K562 (cell line): ENCODE results near the gene COG7. TPM values are rescaled to one million over a fixed set of nuclear protein-coding genes. Genes with fewer than 3 reads are reported as not detected.

ENCODE experiments used
- ATAC-seq: fragments of 200-7000 bp; cut with Tn5 transposase; 3 replicates; pipeline ENCODE4 v1.9.1; 2020; ENCODE audit warnings: moderate library complexity
- BruUV-seq: library from RNA; stranded (reverse); fragments of 400-500 nt; replicated peaks from 2 replicates; lab custom pipeline; 2021; lab: Mats Ljungman, UMichigan
- CTCF ChIA-PET: fragments of 300-600 bp; formaldehyde crosslinking; extraction: SDS; loops from one replicate; lab custom pipeline; 2021; ENCODE audit warnings: low intra/inter-chr PET ratio; lab: Yijun Ruan, JAX
- POLR2A ChIA-PET: fragments of 300-600, 350-650 bp; sonication (Branson Sonifier 250); formaldehyde crosslinking; extraction: SDS; loops from one replicate; lab custom pipeline; 2021; ENCODE audit warnings: antibody characterized with exemption, inconsistent platforms; lab: Yijun Ruan, JAX
- DNase-seq, 4 experiments: peaks; one replicate each; pipeline versions ENCODE4 v3.0.0 to v3.0.0-alpha.2; 2011 to 2018; ENCODE audit warnings: low spot score in 3 of 4, mixed read lengths in 3 of 4; ENCODE audit errors: extremely low read depth in 1 of 4
- FAIRE-seq: peaks from 2 replicates; lab custom pipeline; 2011; peaks lifted over from hg19 to GRCh38; lab: Jason Lieb, UNC
- H2AFZ ChIP-seq: 2 replicates; pipeline ENCODE4 v1.6.0; 2011; ENCODE audit warnings: low read depth, low read length, control low read depth, inconsistent platforms
- H3K27ac ChIP-seq: fragments of 200-600 bp; 3 replicates; pipeline ENCODE4 v1.8.0; 2011; ENCODE audit warnings: low read depth, mild to moderate bottlenecking, control low read depth, inconsistent platforms, low read length, moderate library complexity, mixed read lengths; ENCODE audit errors: extremely low read depth
- H3K27me3 ChIP-seq, 2 experiments: fragments of 300-600 bp in 1 of 2; 2 replicates in 1 of 2; 3 replicates in 1 of 2; pipeline versions ENCODE4 v1.6.0 to v1.8.0; 2011; ENCODE audit warnings: inconsistent platforms in 2 of 2, low read length in 2 of 2, mild to moderate bottlenecking in 1 of 2, mixed read lengths in 1 of 2, moderate library complexity in 1 of 2; ENCODE audit not compliant: control insufficient read depth in 2 of 2, insufficient read depth in 2 of 2
- H3K36me3 ChIP-seq: fragments of 300-600 bp; 3 replicates; pipeline ENCODE4 v1.8.0; 2011; ENCODE audit warnings: mild to moderate bottlenecking, low read length, inconsistent platforms; ENCODE audit not compliant: control insufficient read depth, insufficient read depth
- H3K4me1 ChIP-seq, 2 experiments: fragments of 200-600 bp in 1 of 2; replicated peaks in 1 of 2; 2 replicates in 1 of 2; 3 replicates in 1 of 2; pipeline versions ENCODE4 v1.5.1 to v1.8.0; 2011; ENCODE audit warnings: inconsistent platforms in 2 of 2, low read length in 2 of 2, mild to moderate bottlenecking in 1 of 2, mixed read lengths in 1 of 2, moderate library complexity in 1 of 2; ENCODE audit not compliant: control insufficient read depth in 2 of 2, insufficient read depth in 2 of 2
- H3K4me2 ChIP-seq: 2 replicates; pipeline ENCODE4 v1.6.1; 2011; ENCODE audit warnings: low read length, control low read depth, inconsistent platforms, mixed read lengths; ENCODE audit not compliant: insufficient read depth
- H3K4me3 ChIP-seq: fragments of 200-600 bp; sonication (generic), shearing (Covaris generic); 2 replicates; pipeline ENCODE4 v1.5.1; 2016; ENCODE audit warnings: control low read depth, inconsistent platforms
- H3K79me2 ChIP-seq: fragments of 200-600 bp; 3 replicates; pipeline ENCODE4 v1.8.0; 2011; ENCODE audit warnings: low read length, inconsistent platforms; ENCODE audit not compliant: control insufficient read depth, insufficient read depth
- H3K9ac ChIP-seq, 2 experiments: 2 replicates each; pipeline versions ENCODE4 v1.6.0 to v1.6.1; 2011; ENCODE audit warnings: low read depth in 2 of 2, low read length in 2 of 2, control low read depth in 1 of 2, inconsistent platforms in 1 of 2, mild to moderate bottlenecking in 1 of 2, mixed read lengths in 1 of 2; ENCODE audit not compliant: insufficient read depth in 1 of 2
- H3K9me1 ChIP-seq: one replicate; pipeline ENCODE4 v1.6.0; 2011; ENCODE audit warnings: inconsistent platforms, mild to moderate bottlenecking, low read length, moderate library complexity; ENCODE audit not compliant: control insufficient read depth, insufficient read depth
- H3K9me3 ChIP-seq: replicated peaks from 2 replicates; pipeline ENCODE4 v1.5.1; 2011; ENCODE audit warnings: low read depth, low read length, inconsistent platforms; ENCODE audit not compliant: control insufficient read depth, insufficient read depth
- H4K20me1 ChIP-seq: replicated peaks from 2 replicates; pipeline ENCODE4 v1.6.1; 2011; ENCODE audit warnings: low read length, inconsistent platforms, mixed read lengths; ENCODE audit not compliant: control insufficient read depth, insufficient read depth
- BDP1 ChIP-seq: IDR thresholded peaks from 3 replicates; pipeline ENCODE4 v1.6.1; 2011; ENCODE audit not compliant: insufficient read length, insufficient read depth
- CEBPB ChIP-seq: fragments of 450-650 bp; IDR thresholded peaks from 2 replicates; pipeline ENCODE4 v1.6.1; 2016; ENCODE audit warnings: missing genetic modification characterization, missing compliant biosample characterization
- CTCF ChIP-seq, 3 experiments: IDR thresholded peaks in 2 of 3; conservative IDR thresholded peaks in 1 of 3; 2 replicates each; pipeline ENCODE4 v1.5.1; 2011 to 2012; ENCODE audit warnings: low read length in 3 of 3, mild to moderate bottlenecking in 3 of 3, control low read depth in 2 of 3, improper control_type of control experiment in 1 of 3, inconsistent platforms in 1 of 3, low read depth in 1 of 3, mixed read lengths in 1 of 3, moderate library complexity in 1 of 3; ENCODE audit not compliant: insufficient read depth in 2 of 3
- ELF4 ChIP-seq: fragments of 450-650 bp; formaldehyde crosslinking; IDR thresholded peaks from 2 replicates; pipeline ENCODE4 v1.4.0; 2022; ENCODE audit warnings: missing genetic modification characterization
- HBP1 ChIP-seq: fragments of 450-650 bp; formaldehyde crosslinking; IDR thresholded peaks from 2 replicates; pipeline ENCODE4 v1.4.0; 2022; ENCODE audit warnings: missing genetic modification characterization
- HINFP ChIP-seq: fragments of 450-650 bp; conservative IDR thresholded peaks from 2 replicates; pipeline ENCODE4 v1.6.1; 2016; ENCODE audit warnings: missing genetic modification characterization, low read depth, mild to moderate bottlenecking, control low read depth, missing compliant biosample characterization
- MIER1 ChIP-seq: fragments of 450-650 bp; IDR thresholded peaks from 2 replicates; pipeline ENCODE4 v1.6.1; 2016; ENCODE audit warnings: antibody characterized with exemption, mild to moderate bottlenecking, low read depth
- PHB2 ChIP-seq: fragments of 450-650 bp; IDR thresholded peaks from 2 replicates; pipeline ENCODE4 v1.6.1; 2017; ENCODE audit warnings: low read depth
- RAD21 ChIP-seq, 2 experiments: fragments of 250-450 bp in 1 of 2; fragments of 450-650 bp in 1 of 2; sonication (Bioruptor Pico) in 1 of 2; formaldehyde crosslinking in 1 of 2; IDR thresholded peaks in 1 of 2; conservative IDR thresholded peaks in 1 of 2; 2 replicates each; pipeline versions ENCODE4 v1.4.0 to v1.8.0; 2020 to 2022; ENCODE audit warnings: mild to moderate bottlenecking in 2 of 2, moderate library complexity in 1 of 2
- RBM25 ChIP-seq: fragments of 200-400 bp; formaldehyde crosslinking; IDR thresholded peaks from 2 replicates; pipeline ENCODE4 v1.6.1; 2018; ENCODE audit warnings: low read length, low read depth, moderate library complexity; ENCODE audit not compliant: severe bottlenecking
- SMC3 ChIP-seq: conservative IDR thresholded peaks from 2 replicates; pipeline ENCODE4 v1.6.1; 2011; ENCODE audit warnings: low read depth, low read length, improper control_type of control experiment; ENCODE audit not compliant: insufficient read depth
- ZKSCAN8 ChIP-seq: fragments of 200-800 bp; sonication (Bioruptor generic); IDR thresholded peaks from 2 replicates; pipeline ENCODE4 v1.6.1; 2016; ENCODE audit warnings: missing genetic modification characterization, missing compliant biosample characterization
- ZNF121 ChIP-seq: sonication (generic); formaldehyde crosslinking; conservative IDR thresholded peaks from 2 replicates; pipeline ENCODE4 v1.8.0; 2022; ENCODE audit warnings: missing genetic modification reagents
- WGBS: fragments of 100-300 bp; shearing (Covaris generic); methylation state at CpG from one replicate; pipeline ENCODE4 v1.1.6; 2016; ENCODE audit warnings: low coverage, mixed read lengths; ENCODE audit not compliant: insufficient coverage; ENCODE audit errors: missing lambda C conversion rate; 5-methylcytosine and 5-hydroxymethylcytosine counted together
- in situ Hi-C: fragments of 300-500 bp; cut with MboI; formaldehyde crosslinking; loops from 4 replicates; pipeline ENCODE4 v1.15.0; 2018; ENCODE audit warnings: inconsistent platforms, mixed read lengths
- intact Hi-C: fragments of 100-400 bp; cut with micrococcal nuclease; formaldehyde crosslinking; loops from 2 replicates; pipeline ENCODE4 v1.14.2; 2022
- polyA plus RNA-seq, 8 experiments: library from polyadenylated mRNA; depleted of rRNA in 4 of 8; stranded (reverse) in 5 of 8; unstranded in 3 of 8; fragments of >200 nt; fragmentation: Nextera tagmentation in 2 of 8; fragmentation: Illumina TruSeq in 1 of 8; extraction: Ambion mirVana in 2 of 8; extraction: Trizol in 1 of 8; gene quantifications; 2 replicates each; pipeline versions ENCODE4 v1.2.1 to v1.2.3, GENCODE V29; 2011 to 2014; ENCODE audit warnings: inconsistent platforms in 1 of 8, missing spikeins in 1 of 8
- total RNA-seq, 7 experiments: library from RNA; depleted of rRNA in 6 of 7; stranded (reverse); fragments of >200 nt in 6 of 7; fragmentation: Illumina TruSeq in 2 of 7; extraction: Trizol in 2 of 7; gene quantifications; 2 replicates each; pipeline versions ENCODE4 v1.2.1 to v1.2.3, GENCODE V29; 2011 to 2021; ENCODE audit warnings: low replicate concordance in 1 of 7

COG7 gene
- total and polyA plus RNA-seq, 9 of the 15 experiments (the other 6 are each of a cell fraction or from before 2014, with no cell fraction given) = 3.8 to 17.6 (median 13.4) TPM

GRCh38 chr16:23351360-23351759 is 101.6 kb downstream of the COG7 start (continued):
- no peak for TF ChIP-seq CEBPB (tag)
- no peak for TF ChIP-seq MIER1

GRCh38 chr16:23348579-23349469 is 104.2 kb downstream of the COG7 start:
- Histone ChIP-seq H4K20me1 (no peaks in the 10 kb centered on the region), H2AFZ (0 out of 2 replicates have a peak overlapping the region, but pooled peaks have one; percentile 4), H3K9ac (no peak overlapping the region), H3K9me3 (no peaks in the 10 kb centered on the region), H3K36me3 (no peaks in the 10 kb centered on the region), H3K79me2 (no peaks in the 10 kb centered on the region), H3K27ac (no peak overlapping the region), H3K27me3 (peaks cover 13 to 36% of the 10 kb centered on the region in 2 experiments; a peak in 4 of 5 replicates), H3K4me3 (no peak overlapping the region), H3K4me1 (peaks cover 0 to 4% of the 10 kb centered on the region in 2 experiments; a peak in 1 of 5 replicates), H3K9me1 (no peaks in the 10 kb centered on the region), H3K4me2 (no peak overlapping the region)
- intact Hi-C loops = no loop called here
- ATAC-seq (peak; percentile 81), DNase-seq (peak in 2 of 4 experiments; percentile 28 to 29), FAIRE-seq (no peak)
- in situ Hi-C loops = no loop called here
- no TSS peak for BruUV-seq
- 5% methylated on average over 17 of the region's 18 CpGs for WGBS
- ChIA-PET POLR2A (no interaction called here), CTCF (no interaction called here)
- TF ChIP-seq RAD21 (CRISPR knock-in tag; conservative IDR thresholded peaks at IDR 0.05 in 1 of 2, IDR thresholded peaks at IDR 0.05 in 1 of 2) = peak in 1 of 2 experiments; percentile 21; a peak in 2 of 4 replicates
- TF ChIP-seq PHB2 = 0 out of 2 replicates have a peak, but pooled peaks have one; percentile 13
- TF ChIP-seq SMC3 = no peak
- TF ChIP-seq RBM25 = peak; percentile 25
- TF ChIP-seq HINFP (tag) = no peak
- TF ChIP-seq BDP1 = no peak
- TF ChIP-seq CTCF (IDR thresholded peaks at IDR 0.05 in 2 of 3, conservative IDR thresholded peaks at IDR 0.05 in 1 of 3; ENCODE audit: insufficient read depth in 2 of 3, low read depth in 1 of 3, low read length in 3 of 3) = peak; percentile 22 to 43 (median 37); a peak in 4 of 6 replicates
- TF ChIP-seq ELF4 (CRISPR knock-in tag) = peak; percentile 45; the same call in 1 of the 2 replicates
- no peak for TF ChIP-seq ZKSCAN8 (CRISPR knock-in tag)
- 0 out of 2 replicates have a peak, but pooled peaks have one; percentile 26 for TF ChIP-seq HBP1
- peak; percentile 69; the same call in 1 of the 2 replicates for TF ChIP-seq ZNF121 (CRISPR knock-in tag)
